Measurements from ENCODE around the gene UBXN6.

Gene UBXN6

GRCh38 chr19:4402171-4403004 lies 55.2 kb downstream of the UBXN6 start, which contains the start of gene CHAF1A:
TSS of gene CHAF1A (plus strand) at chr19:4402640. CDS start at chr19:4402763, 123 bp downstream.
- peak; percentile 96 to 97 for DNase-seq

- DNase-seq: no peak
Observed at GRCh38 chr19:4401769-4402170, 55.8 kb downstream of the UBXN6 start.

GRCh38 chr19:4400135-4400936 lies 57.3 kb downstream of the UBXN6 start, which contains the start of gene SH3GL1:
TSS of gene SH3GL1 (minus strand) at chr19:4400547. CDS start at chr19:4400368, 179 bp downstream.
- DNase-seq: peak; percentile 33 to 83

- DNase-seq: peak in 1 of 2 experiments; percentile 39
Observed at GRCh38 chr19:4399812-4400134, 57.8 kb downstream of the UBXN6 start.

- no peak for DNase-seq
Observed at GRCh38 chr19:4396949-4397783, 60.4 kb downstream of the UBXN6 start.

Data from NCI-H526 (cell line).